NCI-H524 (cell line): Measurements from ENCODE around the gene ENDOU.
"Not testable (repeated sequence)": the region's sequence is repeated elsewhere in the genome, so short reads cannot be mapped to it uniquely, and the experiment has no call there.

ENCODE experiments used
- DNase-seq, 2 experiments: peaks; one replicate each; lab custom pipeline; 2025; lab: John Stamatoyannopoulos, UW

ENDOU gene

DNA sequence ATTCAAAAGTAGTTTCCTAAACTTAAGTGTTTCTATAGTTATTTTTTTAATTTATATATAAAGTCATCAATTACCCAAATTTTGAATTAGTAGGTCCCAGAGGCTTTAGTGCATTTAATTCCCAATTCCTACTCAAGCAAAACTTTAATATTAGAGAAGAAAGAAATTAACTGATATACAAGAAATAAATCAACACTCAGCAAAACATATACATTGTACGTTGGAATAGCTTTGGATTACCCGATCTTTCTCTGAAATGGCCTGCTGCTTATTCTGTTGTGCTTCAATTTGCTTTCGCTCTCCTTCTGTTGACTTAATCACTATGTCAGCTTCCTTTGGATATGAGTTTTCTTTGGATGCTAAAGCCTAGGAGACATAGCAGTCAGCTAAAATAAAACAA is 37.7 kb downstream of the ENDOU start:
- no peak for DNase-seq

GRCh38 chr12:47686645-47687240 is 38.5 kb downstream of the ENDOU start:
- peak in 1 of 2 experiments; percentile 26 for DNase-seq

DNA sequence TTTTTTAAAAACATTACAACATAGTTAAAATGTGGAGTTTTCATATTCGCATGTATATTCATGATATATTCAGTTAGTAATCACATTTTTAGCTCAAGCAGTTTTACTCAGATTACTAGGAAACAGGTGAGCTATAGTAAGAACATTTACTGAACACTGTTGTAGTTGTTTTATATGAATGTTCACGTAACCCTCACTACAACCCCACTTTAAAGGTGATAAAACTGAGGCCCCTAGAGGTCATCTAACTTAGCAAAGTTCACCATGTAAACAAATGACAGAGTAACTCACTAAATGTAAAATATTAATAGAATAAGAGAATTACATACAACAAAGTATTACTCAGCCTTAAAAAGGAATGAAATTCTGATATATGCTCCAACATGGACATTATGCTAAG is 45.5 kb downstream of the ENDOU start:
- no peak for DNase-seq

- no peak for DNase-seq
These were observed 53.2 kb downstream of the ENDOU start for GRCh38 chr12:47672068-47672467.

DNA sequence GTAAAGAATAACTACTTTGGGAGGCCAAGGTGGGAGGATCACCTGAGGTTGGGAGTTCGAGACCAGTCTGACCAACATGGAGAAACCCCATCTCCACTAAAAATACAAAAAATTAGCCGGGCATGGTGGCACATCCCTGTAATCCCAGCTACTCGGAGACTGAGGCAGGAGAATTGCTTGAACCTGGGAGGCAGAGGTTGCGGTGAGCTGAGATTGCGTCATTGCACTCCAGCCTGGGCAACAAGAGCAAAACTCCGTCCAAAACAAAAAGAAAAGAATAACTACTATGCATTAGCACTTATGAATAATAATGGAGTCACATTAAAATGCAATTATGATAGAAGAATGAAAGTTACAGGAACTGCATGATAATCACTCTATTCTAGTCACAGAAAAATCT is 57.4 kb downstream of the ENDOU start:
- DNase-seq: not testable (repeated sequence)
